Hepatocyte (in vitro differentiated cells): ENCODE data around the gene RASAL2. TPM values are rescaled to one million over a fixed set of nuclear protein-coding genes. Genes with fewer than 3 reads are reported as not detected.

ENCODE experiments used
- DNase-seq: peaks from one replicate; pipeline ENCODE4 v3.0.0-alpha.2; 2016; ENCODE audit warnings: low spot score
- H2AFZ ChIP-seq: fragments of 200-600 bp; sonication (generic); 2 replicates; pipeline ENCODE4 v1.6.0; 2016; ENCODE audit warnings: antibody characterized with exemption, mild to moderate bottlenecking
- H3K27ac ChIP-seq: fragments of 200-600 bp; sonication (generic); 2 replicates; pipeline ENCODE4 v1.5.1; 2016; ENCODE audit warnings: mild to moderate bottlenecking
- H3K27me3 ChIP-seq: fragments of 200-600 bp; sonication (generic); 2 replicates; pipeline ENCODE4 v1.6.1; 2016
- H3K36me3 ChIP-seq: fragments of 200-600 bp; sonication (generic); replicated peaks from 2 replicates; pipeline ENCODE4 v1.5.1; 2016; ENCODE audit warnings: low read depth; ENCODE audit not compliant: insufficient read depth
- H3K4me1 ChIP-seq: fragments of 200-600 bp; sonication (generic); 2 replicates; pipeline ENCODE4 v1.5.1; 2016; ENCODE audit warnings: mild to moderate bottlenecking, moderate library complexity; ENCODE audit not compliant: insufficient read depth
- H3K4me2 ChIP-seq: fragments of 200-600 bp; sonication (generic); 2 replicates; pipeline ENCODE4 v1.6.0; 2016
- H3K4me3 ChIP-seq: fragments of 200-600 bp; sonication (generic); 2 replicates; pipeline ENCODE4 v1.5.1; 2016; ENCODE audit warnings: mild to moderate bottlenecking
- H3K79me2 ChIP-seq: fragments of 200-600 bp; sonication (generic); 2 replicates; pipeline ENCODE4 v1.6.0; 2017; ENCODE audit warnings: mild to moderate bottlenecking
- H3K9me2 ChIP-seq: fragments of 200-600 bp; sonication (generic); replicated peaks from 2 replicates; pipeline ENCODE4 v1.6.0; 2017; ENCODE audit warnings: mild to moderate bottlenecking; ENCODE audit not compliant: insufficient read depth
- H3K9me3 ChIP-seq: fragments of 200-600 bp; sonication (generic); 2 replicates; pipeline ENCODE4 v1.5.1; 2016; ENCODE audit warnings: low read depth, mild to moderate bottlenecking
- H4K20me1 ChIP-seq: fragments of 200-600 bp; sonication (generic); 2 replicates; pipeline ENCODE4 v1.6.0; 2016; ENCODE audit warnings: mild to moderate bottlenecking; ENCODE audit not compliant: insufficient read depth, poor library complexity, severe bottlenecking
- CTCF ChIP-seq: fragments of 200-600 bp; sonication (generic); IDR thresholded peaks from 2 replicates; pipeline ENCODE4 v1.5.1; 2016; ENCODE audit warnings: antibody characterized with exemption, mild to moderate bottlenecking; ENCODE audit not compliant: poor library complexity
- EZH2 ChIP-seq: fragments of 200-600 bp; sonication (generic); IDR thresholded peaks from 2 replicates; pipeline ENCODE4 v1.6.1; 2016; ENCODE audit warnings: antibody characterized with exemption, mild to moderate bottlenecking, borderline replicate concordance
- EZH2phosphoT487 ChIP-seq: fragments of 200-600 bp; sonication (generic); IDR thresholded peaks from one replicate; pipeline ENCODE4 v1.6.1; 2018; ENCODE audit warnings: antibody characterized with exemption, mild to moderate bottlenecking, low read depth, moderate library complexity; ENCODE audit not compliant: unreplicated experiment, severe bottlenecking
- WGBS: methylation state at CpG from one replicate; pipeline ENCODE4 v1.1.6; 2016; ENCODE audit warnings: low lambda C conversion rate; ENCODE audit errors: missing lambda C conversion rate; 5-methylcytosine and 5-hydroxymethylcytosine counted together
- polyA plus RNA-seq: library from polyadenylated mRNA; unstranded; fragments of >200 nt; fragmentation: Nextera tagmentation; extraction: Ambion mirVana; gene quantifications from 2 replicates; pipeline ENCODE4 v1.2.1, GENCODE V29; 2016
- total RNA-seq: library from RNA; depleted of rRNA; stranded (reverse); fragments of >200 nt; gene quantifications from 2 replicates; pipeline ENCODE4 v1.2.3, GENCODE V29; 2014

The RASAL2 gene
- total and polyA plus RNA-seq, 2 experiments from 2014 or later, result 8.7 to 24.0 TPM

DNA sequence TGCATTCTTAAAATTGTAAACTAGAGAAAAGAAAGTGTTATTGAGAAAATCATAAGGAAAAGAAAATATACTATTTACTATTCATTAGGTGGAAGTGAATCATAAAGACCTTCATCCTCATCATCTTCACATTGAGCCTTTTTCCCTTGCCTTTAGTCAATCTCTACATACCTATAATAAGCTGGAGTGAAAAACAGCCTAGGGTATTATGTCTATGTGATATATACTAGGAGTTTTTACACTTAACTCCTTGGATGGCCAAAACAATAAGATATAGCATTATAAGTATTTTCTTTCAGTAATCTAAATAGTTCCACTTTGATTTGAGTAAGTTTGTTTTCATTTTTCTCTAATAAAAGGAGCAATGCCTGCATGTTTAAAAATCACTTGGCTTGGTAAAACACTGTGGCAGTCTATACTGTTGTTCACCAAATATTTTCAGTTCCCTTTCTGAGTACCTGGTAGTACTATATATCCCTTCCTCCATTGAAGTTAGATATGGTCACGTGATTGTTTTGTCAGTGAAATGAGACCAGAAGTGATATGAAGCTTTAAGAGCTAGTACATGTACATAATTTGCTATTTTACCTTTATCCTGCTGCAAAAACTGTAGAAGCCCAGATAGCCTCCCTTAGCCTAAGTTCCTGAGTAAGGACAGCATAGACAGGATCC, 324.5 kb downstream of the RASAL2 start:
- no peak for TF ChIP-seq EZH2phosphoT487
- TF ChIP-seq CTCF, result no peak
- no peak for TF ChIP-seq EZH2
- Histone ChIP-seq H4K20me1 (no peaks in the 10 kb centered on the region), H3K4me1 (no peaks in the 10 kb centered on the region), H3K27me3 (no peaks in the 10 kb centered on the region), H2AFZ (no peak overlapping the region), H3K9me2 (no peaks in the 10 kb centered on the region), H3K4me3 (no peak overlapping the region), H3K36me3 (no peaks in the 10 kb centered on the region), H3K79me2 (no peaks in the 10 kb centered on the region), H3K27ac (no peak overlapping the region), H3K9me3 (no peaks in the 10 kb centered on the region), H3K4me2 (no peak overlapping the region)
- no peak for DNase-seq
- WGBS, result 92% methylated on average over 1 of the region's 1 CpG

- no peak overlapping the region for H2AFZ ChIP-seq
- no peaks in the 10 kb centered on the region for H3K9me3 ChIP-seq
- no peaks in the 10 kb centered on the region for H4K20me1 ChIP-seq
- no peak for TF ChIP-seq EZH2
- TF ChIP-seq EZH2phosphoT487, result no peak
- TF ChIP-seq CTCF, result no peak
- H3K36me3 ChIP-seq, result no peaks in the 10 kb centered on the region
- no peaks in the 10 kb centered on the region for H3K4me1 ChIP-seq
- no peak overlapping the region for H3K27ac ChIP-seq
- no peak for DNase-seq
- 91% methylated on average over 1 of the region's 1 CpG for WGBS
- H3K27me3 ChIP-seq, result no peaks in the 10 kb centered on the region
- no peaks in the 10 kb centered on the region for H3K9me2 ChIP-seq
- no peaks in the 10 kb centered on the region for H3K79me2 ChIP-seq
- no peak overlapping the region for H3K4me2 ChIP-seq
- H3K4me3 ChIP-seq, result no peak overlapping the region
Observed at GRCh38 chr1:178434360-178434759, 340.5 kb downstream of the RASAL2 start.

GRCh38 chr1:178434899-178435435, 341.1 kb downstream of the RASAL2 start:
- Histone ChIP-seq H3K79me2 (no peaks in the 10 kb centered on the region), H3K4me2 (no peak overlapping the region), H4K20me1 (no peaks in the 10 kb centered on the region), H3K27me3 (no peaks in the 10 kb centered on the region), H3K9me2 (no peaks in the 10 kb centered on the region), H3K36me3 (no peaks in the 10 kb centered on the region), H2AFZ (no peak overlapping the region), H3K9me3 (no peaks in the 10 kb centered on the region), H3K27ac (no peak overlapping the region), H3K4me1 (no peaks in the 10 kb centered on the region), H3K4me3 (no peak overlapping the region)
- no peak for TF ChIP-seq EZH2phosphoT487
- DNase-seq, result no peak

- Histone ChIP-seq H2AFZ (no peak overlapping the region), H3K9me3 (no peaks in the 10 kb centered on the region), H3K4me2 (no peak overlapping the region), H3K4me1 (no peaks in the 10 kb centered on the region), H3K4me3 (no peak overlapping the region), H3K9me2 (no peaks in the 10 kb centered on the region), H3K79me2 (no peaks in the 10 kb centered on the region), H4K20me1 (no peaks in the 10 kb centered on the region), H3K36me3 (peaks cover 3% of the 10 kb centered on the region), H3K27ac (no peak overlapping the region), H3K27me3 (no peaks in the 10 kb centered on the region)
- TF ChIP-seq CTCF (no peak), EZH2phosphoT487 (no peak), EZH2 (no peak)
- DNase-seq, result no peak
- WGBS, result 87% methylated on average over 2 of the region's 2 CpGs
Observed at GRCh38 chr1:178436899-178437298, 343.0 kb downstream of the RASAL2 start.
